Left renal cortex interstitium (tissue), 4 donors: ENCODE data around the gene BRD7. TPM values are rescaled to one million over a fixed set of nuclear protein-coding genes. Genes with fewer than 3 reads are reported as not detected.

Experiments used
- polyA plus RNA-seq, 4 donors: library from polyadenylated mRNA; unstranded; fragments of 120-200 nt; gene quantifications; one replicate each; pipeline ENCODE4 v1.2.1, GENCODE V29; 2013; ENCODE audit not compliant: insufficient read length in 4 of 4

Gene BRD7
- polyA plus RNA-seq, 4 donors, result 99.9 to 134 (median 106) TPM

Other genes with a start within 250 kb of the BRD7 start
- gene TENT4B, start 215.7 kb downstream of the BRD7 start, polyA plus RNA-seq, result 10 to 100 TPM; 15.7 to 18.0 (median 16.6) TPM
- gene ADCY7, start 102.4 kb downstream of the BRD7 start, polyA plus RNA-seq, result 10 to 100 TPM in 1 of 4 donors, 1 to 10 TPM in 3; 5.2 to 10.9 (median 8.1) TPM
- 10 to 100 TPM; 10.4 to 14.6 (median 13.2) TPM for gene NKD1, start 179.4 kb upstream of the BRD7 start, polyA plus RNA-seq